WERI-Rb-1 (cell line): ENCODE data around the gene F2RL1.
"Not testable (repeated sequence)": the region's sequence is repeated elsewhere in the genome, so short reads cannot be mapped to it uniquely, and the experiment has no call there.

Experiments used
- DNase-seq: peaks from one replicate; pipeline ENCODE4 v3.0.0-alpha.2; 2020
- H3K27ac ChIP-seq: fragments of 250-450 bp; sonication (Bioruptor Pico); 2 replicates; pipeline ENCODE4 v1.5.1; 2020; ENCODE audit warnings: mild to moderate bottlenecking, moderate library complexity
- H3K27me3 ChIP-seq: fragments of 250-450 bp; sonication (Bioruptor Pico); 2 replicates; pipeline ENCODE4 v1.5.1; 2021; ENCODE audit warnings: mild to moderate bottlenecking, low read depth, moderate library complexity; ENCODE audit not compliant: insufficient read depth, severe bottlenecking
- H3K36me3 ChIP-seq: fragments of 250-450 bp; sonication (Bioruptor Pico); 2 replicates; pipeline ENCODE4 v1.5.1; 2020; ENCODE audit warnings: mild to moderate bottlenecking, moderate library complexity
- H3K4me3 ChIP-seq: 2 replicates; pipeline ENCODE4 v1.5.1; 2011; ENCODE audit warnings: low read depth, mild to moderate bottlenecking, control low read depth, low read length
- H3K9me3 ChIP-seq: fragments of 250-450 bp; sonication (Bioruptor Pico); 2 replicates; pipeline ENCODE4 v1.5.1; 2021; ENCODE audit warnings: mild to moderate bottlenecking, moderate library complexity; ENCODE audit not compliant: severe bottlenecking
- TF ChIP-seq, protein P1 (sequence below): IDR thresholded peaks from 2 replicates; pipeline ENCODE4 v1.5.1; 2011; ENCODE audit warnings: low read depth, mild to moderate bottlenecking, control low read depth, inconsistent platforms, low read length

F2RL1 gene

DNA sequence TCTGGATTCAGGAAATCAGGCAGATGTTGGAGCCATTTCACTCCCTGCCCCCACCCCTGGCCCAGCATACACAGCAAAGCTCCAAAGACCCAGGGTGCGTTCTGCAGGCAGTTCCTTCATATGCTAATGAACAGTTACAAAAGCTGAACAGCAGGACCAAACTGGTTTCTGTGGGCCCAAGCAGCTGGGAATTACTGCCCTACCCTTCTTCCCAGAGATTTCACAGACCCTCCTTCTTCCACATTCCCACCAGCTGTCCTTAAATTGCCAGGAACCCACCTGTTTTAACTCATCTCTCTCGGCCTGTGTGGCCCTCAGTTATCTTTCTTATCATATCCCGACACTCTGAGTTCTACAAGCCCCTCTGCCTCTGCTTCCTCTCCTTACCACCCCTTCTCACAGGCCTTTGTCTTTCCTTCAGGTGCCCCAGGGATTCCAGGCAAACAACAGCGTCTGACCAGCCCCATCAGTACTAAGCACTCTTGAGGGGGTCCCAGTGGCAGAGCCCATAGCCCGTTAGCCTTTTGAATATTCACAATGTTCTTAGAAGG lies 10.6 kb upstream of the F2RL1 start:
- Histone ChIP-seq H3K36me3 (no peaks in the 10 kb centered on the region), H3K27ac (no peak overlapping the region), H3K9me3 (peaks cover 5% of the 10 kb centered on the region), H3K4me3 (no peak overlapping the region), H3K27me3 (no peaks in the 10 kb centered on the region)
- no peak for DNase-seq
- TF ChIP-seq, protein P1, sequence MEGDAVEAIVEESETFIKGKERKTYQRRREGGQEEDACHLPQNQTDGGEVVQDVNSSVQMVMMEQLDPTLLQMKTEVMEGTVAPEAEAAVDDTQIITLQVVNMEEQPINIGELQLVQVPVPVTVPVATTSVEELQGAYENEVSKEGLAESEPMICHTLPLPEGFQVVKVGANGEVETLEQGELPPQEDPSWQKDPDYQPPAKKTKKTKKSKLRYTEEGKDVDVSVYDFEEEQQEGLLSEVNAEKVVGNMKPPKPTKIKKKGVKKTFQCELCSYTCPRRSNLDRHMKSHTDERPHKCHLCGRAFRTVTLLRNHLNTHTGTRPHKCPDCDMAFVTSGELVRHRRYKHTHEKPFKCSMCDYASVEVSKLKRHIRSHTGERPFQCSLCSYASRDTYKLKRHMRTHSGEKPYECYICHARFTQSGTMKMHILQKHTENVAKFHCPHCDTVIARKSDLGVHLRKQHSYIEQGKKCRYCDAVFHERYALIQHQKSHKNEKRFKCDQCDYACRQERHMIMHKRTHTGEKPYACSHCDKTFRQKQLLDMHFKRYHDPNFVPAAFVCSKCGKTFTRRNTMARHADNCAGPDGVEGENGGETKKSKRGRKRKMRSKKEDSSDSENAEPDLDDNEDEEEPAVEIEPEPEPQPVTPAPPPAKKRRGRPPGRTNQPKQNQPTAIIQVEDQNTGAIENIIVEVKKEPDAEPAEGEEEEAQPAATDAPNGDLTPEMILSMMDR = no peak

DNA sequence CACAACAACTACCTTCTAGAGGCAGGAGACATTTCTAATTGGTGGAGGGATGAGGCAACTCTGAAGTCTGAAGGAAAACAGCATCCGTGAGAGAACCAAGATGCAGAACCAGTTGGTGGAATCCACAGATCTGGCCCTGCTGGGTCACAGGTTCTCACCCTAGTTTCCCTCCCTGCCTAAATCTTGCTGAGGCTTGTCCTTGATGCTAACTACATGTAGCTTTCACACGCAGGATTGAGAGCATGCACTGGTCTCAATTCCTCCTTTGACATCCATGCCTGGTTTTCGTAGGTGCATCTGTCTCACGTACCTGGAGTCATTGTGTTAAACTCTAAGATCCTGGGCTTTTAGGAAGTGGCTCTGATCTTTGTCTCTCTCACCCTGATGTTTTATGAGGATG lies 9.7 kb upstream of the F2RL1 start:
- Histone ChIP-seq H3K4me3 (no peak overlapping the region), H3K36me3 (no peaks in the 10 kb centered on the region), H3K27ac (no peak overlapping the region), H3K27me3 (no peaks in the 10 kb centered on the region), H3K9me3 (peaks cover 5% of the 10 kb centered on the region)
- TF ChIP-seq, protein P1 = no peak
- DNase-seq = no peak

DNA sequence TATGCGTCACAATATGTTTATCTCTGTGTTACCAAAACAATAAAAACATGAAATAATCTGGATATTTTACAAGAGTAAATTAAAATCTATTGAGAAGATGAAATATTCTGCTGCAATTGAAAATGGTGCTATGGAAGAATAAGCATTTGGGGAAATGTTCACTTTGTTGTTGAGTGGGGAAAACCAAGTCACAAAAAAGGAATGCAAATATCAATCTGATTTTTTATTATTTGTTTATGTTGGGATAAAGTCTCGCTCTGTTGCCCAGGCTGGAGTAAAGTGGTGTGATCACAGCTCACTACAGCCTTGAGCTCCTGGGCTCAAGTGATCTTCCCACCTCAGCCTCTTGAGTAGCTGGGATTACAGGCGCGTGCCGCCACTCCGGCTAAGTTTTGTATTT lies 8.6 kb upstream of the F2RL1 start:
- H3K27ac ChIP-seq = no peak overlapping the region
- no peak overlapping the region for H3K4me3 ChIP-seq
- no peaks in the 10 kb centered on the region for H3K36me3 ChIP-seq
- no peak for DNase-seq
- H3K9me3 ChIP-seq = peaks cover 5% of the 10 kb centered on the region
- no peaks in the 10 kb centered on the region for H3K27me3 ChIP-seq
- TF ChIP-seq, protein P1 = no peak

DNA sequence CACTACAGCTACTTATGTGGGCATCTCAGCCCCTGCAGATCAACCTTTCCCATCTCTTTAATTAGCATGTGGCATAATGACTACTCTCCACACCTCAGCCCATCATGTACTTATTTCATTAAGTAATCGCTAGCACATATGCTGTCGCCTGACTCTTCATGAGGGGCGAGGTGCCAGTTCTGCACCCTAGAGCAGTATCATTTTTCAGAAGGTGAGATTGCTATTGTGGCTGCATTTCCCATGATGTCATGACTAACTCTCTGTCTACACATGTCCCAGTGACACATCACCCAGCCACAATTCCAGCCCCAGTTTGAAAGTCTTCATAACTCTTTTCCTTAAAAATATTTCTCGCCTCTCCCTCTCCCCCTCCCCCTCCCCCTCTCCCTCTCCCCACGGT lies 7.6 kb upstream of the F2RL1 start:
- H3K36me3 ChIP-seq = no peaks in the 10 kb centered on the region
- no peak overlapping the region for H3K4me3 ChIP-seq
- H3K9me3 ChIP-seq = peaks cover 5% of the 10 kb centered on the region
- no peak overlapping the region for H3K27ac ChIP-seq
- TF ChIP-seq, protein P1 = no peak
- DNase-seq = no peak
- H3K27me3 ChIP-seq = no peaks in the 10 kb centered on the region

DNA sequence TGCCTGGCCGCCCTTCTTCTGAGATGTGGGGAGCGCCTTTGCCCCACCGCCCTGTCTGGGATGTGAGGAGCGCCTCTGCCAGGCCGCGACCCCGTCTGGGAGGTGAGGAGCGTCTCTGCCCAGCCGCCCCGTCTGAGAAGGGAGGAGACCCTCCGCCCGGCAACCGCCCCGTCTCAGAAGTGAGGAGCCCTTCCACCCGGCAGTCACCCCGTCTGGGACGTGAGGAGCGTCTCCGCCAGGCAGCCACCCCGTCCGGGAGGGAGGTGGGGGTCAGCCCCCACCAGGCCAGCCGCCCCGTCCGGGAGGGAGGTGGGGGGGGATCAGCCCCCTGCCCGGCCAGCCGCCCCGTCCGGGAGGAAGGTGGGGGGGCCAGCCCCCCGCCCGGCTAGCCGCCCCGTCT lies 6.6 kb upstream of the F2RL1 start:
- not testable (repeated sequence) for H3K27ac ChIP-seq, H3K27me3 ChIP-seq, H3K36me3 ChIP-seq, DNase-seq, H3K9me3 ChIP-seq, H3K4me3 ChIP-seq

DNA sequence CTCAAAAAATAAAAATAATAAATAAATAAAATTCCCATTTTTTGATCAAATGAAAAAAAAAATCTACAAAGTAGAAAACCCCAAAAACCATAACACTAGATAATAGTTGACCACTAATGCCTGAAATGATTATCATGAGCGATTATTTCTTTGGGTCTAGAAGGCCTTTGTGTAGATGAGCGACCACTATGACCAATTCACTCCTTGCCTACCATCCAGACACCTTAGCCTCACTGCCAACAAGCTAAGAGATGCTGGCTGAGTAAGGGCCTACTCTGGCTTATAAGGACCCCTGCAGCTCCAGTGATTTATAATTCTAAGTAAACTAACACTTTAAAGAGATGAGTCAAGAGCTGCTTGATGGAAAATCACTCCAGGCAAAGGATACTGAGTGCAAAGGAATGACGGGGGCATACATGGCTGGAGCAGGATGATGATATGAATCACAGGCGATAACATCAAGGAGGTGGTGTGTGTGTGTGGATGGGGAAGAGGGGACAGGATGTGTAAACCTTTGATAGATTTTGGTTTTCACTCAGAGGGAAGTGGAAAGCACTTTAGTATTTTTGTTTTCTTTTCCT lies 4.8 kb upstream of the F2RL1 start:
- no peak overlapping the region for H3K27ac ChIP-seq
- no peak overlapping the region for H3K4me3 ChIP-seq
- TF ChIP-seq, protein P1 = no peak
- peaks cover 5% of the 10 kb centered on the region for H3K9me3 ChIP-seq
- H3K36me3 ChIP-seq = no peaks in the 10 kb centered on the region
- DNase-seq = no peak
- H3K27me3 ChIP-seq = no peaks in the 10 kb centered on the region
